GM19372 (cell line): ENCODE measurements around the gene TNIK.
A peak's percentile ranks its signal among the peaks of the same experiment; 100 is the strongest.
"Not testable (repeated sequence)": the region's sequence is repeated elsewhere in the genome, so short reads cannot be mapped to it uniquely, and the experiment has no call there.

Source experiments
- ATAC-seq: cut with Tn5 transposase; IDR thresholded peaks from one replicate; pipeline ENCODE4 v1.9.1; 2021; ENCODE audit warnings: mild to moderate bottlenecking, low read depth, moderate library complexity; ENCODE audit not compliant: unreplicated experiment

Gene TNIK

DNA sequence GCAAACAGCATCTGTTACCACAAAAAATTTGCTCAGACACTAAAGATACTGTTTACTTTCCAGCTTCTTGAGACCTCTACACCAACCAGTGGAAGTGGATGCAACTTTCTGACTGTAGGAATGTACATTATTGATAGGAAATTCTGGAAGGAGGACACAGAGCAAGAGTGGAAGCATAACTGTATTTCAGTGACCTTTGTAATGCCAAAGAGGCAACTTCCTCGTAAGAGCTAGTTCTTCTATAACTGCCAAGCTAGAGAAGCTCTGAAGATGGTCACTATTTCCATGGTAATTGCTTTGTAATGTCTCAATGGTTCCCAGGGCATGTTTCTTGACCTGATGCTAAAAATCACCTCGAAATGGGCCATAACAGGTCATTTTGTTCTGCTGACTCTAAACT lies 337.3 kb downstream of the TNIK start:
- ATAC-seq: no peak

DNA sequence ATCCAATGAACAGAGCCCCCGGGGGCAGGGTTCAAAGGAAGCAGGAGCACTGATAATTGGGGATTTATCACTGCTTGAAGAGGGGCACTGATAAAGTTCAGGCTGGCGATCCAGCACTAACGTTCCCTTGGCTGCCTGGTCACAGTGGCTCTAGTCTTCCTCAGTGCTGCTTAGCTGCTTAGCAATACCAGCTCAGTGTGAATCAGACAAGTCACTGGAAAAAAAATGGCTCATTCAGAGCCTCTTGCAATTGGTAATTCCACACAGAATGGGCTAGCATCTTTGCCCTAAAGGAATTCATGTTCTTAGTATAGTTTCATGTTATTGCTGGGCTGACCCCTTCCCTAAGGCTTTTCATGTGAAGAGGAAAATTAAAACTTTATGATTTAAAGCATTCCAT lies 338.0 kb downstream of the TNIK start:
- no peak for ATAC-seq

DNA sequence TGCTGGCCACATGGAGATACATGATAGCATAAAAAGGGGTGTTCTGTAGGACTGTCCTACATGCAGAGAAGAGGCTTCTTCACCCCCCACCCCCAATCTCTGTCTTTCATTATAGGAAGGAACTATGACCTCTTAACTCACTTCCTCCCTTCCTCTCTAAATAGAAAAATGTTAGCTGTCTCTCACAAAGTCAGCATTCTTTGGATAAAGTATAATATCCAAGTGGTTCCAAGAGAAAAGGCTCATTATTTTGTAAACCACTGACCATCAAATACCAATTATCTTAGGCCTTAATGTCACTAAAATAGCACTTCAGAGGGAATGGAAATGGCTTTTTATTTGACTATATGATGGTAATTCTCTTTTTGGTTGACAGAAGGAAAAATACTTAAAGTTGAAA lies 338.4 kb downstream of the TNIK start:
- no peak for ATAC-seq

DNA sequence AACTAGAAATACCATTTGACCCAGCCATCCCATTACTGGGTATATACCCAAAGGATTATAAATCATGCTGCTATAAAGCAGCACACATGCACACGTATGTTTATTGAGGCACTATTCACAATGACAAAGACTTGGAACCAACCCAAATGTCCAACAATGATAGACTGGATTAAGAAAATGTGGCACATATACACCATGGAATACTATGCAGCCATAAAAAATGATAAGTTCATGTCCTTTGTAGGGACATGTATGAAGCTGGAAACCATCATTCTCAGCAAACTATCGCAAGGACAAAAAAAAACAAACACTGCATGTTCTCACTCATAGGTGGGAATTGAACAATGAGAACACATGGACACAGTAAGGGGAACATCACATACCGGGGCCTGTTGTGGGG lies 340.8 kb downstream of the TNIK start:
- not testable (repeated sequence) for ATAC-seq

DNA sequence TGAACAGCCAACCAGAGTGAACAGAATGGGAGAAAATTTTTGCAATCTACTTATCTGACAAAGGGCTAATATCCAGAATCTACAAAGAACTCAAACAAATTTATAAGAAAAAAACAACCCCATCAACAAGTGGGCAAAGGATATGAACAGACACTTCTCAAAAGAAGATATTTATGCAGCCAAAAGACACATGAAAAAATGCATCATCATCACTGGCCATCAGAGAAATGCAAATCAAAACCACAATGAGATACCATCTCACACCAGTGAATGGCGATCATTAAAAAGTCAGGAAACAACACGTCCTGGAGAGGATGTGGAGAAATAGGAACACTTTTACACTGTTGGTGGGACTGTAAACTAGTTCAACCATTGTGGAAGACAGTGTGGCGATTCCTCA lies 341.2 kb downstream of the TNIK start:
- not testable (repeated sequence) for ATAC-seq

DNA sequence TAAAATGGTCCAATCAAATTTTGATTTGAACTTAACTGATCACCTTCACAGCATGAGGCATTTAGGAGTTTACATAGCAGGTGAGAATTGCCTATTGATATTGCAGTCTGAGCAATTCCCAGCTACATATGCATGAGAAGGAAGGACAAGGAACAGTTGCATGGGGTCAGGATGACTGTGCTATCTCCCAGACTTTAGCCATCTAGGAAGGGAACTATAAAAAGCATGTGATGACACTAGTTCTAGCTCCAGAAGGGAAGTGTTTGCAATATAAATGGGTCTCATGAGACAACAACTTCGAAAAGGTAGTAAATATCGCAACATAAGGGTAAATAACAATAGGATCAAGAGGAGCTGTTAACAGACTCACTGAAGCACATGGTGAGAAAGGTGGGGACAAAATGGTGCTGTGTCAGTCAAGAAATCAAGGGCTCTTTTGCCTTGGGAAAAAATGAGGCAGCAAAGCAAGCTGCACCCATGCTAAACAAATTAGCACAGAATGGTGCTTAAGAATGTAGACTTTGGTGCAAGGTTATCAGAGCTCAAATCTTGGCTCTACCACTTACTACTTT lies 343.3 kb downstream of the TNIK start:
- ATAC-seq: no peak

DNA sequence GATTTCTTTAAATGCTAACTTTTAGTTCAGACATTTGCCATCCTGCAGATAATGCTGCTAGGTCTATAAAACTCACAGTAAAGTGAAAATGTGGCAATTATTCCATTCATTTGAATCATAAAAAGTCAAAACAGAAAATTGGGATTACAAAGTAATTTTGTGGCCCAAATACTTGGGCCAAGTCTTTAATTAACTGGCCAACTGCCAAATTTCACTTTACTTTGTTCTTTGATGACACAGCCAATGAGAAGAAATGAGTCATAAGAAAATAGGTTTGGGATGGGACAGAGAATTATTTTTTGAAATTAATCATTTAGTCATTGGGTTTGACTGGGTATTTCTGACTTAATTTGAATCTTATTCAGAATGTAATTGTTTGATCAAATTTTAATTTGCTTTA lies 343.8 kb downstream of the TNIK start:
- ATAC-seq: no peak

DNA sequence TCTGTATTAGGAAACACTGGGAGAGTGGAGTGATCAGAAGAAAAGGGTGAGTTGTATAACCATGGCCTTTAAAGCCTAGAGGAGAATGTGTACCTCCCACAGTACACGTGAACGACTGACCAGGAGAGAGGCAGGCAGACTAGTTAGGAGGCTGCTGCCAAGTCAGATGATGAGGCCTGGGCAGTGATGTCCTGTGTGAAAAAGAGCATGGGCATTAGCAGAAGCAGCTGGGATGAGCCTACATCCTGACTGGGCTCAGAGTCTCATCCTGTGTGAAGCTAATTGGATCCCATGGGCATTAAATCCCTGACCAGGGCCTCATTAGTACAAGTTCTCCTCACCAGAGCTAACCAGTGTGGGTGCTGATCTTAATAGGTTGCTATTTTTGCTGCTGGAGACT lies 344.5 kb downstream of the TNIK start:
- no peak for ATAC-seq

DNA sequence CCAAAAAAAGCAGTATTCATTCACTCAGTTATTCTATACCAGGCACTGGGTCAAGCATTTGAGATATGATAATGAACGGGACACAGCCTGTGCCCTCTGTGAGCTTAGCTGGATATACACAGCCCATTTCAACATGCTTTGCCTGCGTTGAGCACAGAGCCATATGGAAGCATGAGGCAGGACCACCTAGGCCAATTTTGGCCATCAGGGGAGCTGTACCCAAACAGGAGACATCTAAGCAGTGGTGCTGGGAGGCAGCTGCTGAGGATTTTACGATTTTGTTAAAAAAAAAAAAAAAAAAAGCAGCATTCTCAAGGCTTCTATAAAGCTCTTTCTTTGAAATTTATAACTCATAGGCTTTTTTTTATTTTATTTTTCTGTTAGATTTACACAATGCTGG lies 346.5 kb downstream of the TNIK start:
- no peak for ATAC-seq

DNA sequence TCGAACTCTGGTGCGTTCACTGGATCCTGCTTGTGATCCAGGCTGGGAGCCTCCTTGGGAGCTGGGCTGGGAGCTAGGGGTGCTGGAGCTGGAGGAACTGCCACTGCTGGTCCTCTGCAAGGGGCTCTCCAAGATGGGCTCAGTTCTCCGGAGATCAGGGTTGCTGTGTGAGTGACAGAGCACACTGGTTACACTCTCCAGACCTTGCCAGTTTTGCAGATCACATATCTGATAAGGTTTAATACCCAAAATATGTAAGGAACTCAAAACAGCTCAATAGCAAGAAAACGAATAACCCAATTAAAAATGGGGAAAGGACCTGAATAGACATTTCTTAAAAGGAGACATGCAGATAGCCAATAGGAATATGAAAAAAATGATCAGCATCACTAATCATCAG lies 349.5 kb downstream of the TNIK start:
- ATAC-seq: no peak

DNA sequence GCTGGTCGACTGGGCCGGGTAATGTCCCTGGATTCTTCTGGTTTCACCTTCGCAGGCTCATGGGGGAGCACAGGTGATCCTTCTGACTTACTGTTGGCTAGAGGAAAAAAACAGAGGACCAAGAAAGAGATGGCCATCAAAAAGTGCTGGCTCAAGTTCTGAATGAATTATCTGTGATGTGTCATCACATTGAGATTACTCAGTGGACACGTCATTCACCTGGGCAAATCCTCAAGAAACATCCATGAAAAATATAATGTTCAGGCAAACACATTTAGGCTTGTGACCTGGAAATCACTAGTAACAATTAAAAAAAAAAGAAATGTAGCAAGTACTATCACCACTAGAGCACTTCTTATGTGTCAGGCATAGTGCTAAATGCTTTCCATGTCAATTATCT lies 352.1 kb downstream of the TNIK start:
- no peak for ATAC-seq

DNA sequence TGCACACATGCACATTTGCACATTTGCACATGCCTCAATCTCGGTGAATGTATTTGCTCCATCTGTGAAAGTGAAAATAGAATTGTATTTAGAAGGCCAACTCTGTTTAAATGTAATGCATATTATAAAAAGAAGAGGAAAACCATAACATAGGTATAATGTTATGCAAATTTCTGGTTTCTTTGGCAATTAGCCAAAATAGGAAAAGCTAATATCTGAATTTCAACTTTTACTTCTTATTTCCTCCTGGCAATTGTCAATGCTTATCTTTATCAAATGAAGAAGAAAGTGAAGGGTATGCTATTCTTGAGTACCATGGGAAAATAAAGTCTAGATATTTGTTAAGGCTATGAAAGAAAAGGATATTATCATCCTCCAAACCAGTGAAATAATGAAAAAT lies 357.0 kb downstream of the TNIK start:
- ATAC-seq: no peak

DNA sequence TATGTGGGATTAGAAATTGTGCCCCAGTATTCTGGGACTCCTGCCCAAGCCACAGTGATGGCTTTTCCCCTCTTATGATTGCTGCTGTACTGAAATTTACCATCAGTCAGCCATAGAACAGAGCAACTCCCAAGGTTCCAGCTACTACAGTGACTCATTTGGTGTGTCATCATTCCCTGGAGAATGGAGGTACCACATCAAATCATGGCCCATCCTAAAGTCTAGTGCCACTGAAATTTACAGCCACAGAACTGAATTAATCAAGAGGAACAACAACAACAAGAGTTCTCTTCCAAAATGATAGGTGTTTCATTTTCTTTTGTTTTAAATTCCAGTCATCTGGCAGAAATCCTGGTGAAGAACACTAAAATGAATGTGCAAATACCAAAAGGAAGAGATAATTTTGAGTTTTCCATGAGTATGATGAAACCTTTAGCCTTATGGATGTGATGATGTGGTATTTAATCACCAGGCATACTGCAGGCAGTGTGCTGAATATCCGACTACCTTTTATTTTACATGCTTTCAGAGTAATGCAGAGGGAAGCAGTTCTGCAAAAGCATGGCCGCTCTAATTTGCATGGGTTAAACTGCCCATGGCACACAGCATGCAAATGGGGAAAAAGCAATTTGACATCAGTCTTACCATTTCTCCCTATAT lies 358.1 kb downstream of the TNIK start:
- ATAC-seq: no peak

DNA sequence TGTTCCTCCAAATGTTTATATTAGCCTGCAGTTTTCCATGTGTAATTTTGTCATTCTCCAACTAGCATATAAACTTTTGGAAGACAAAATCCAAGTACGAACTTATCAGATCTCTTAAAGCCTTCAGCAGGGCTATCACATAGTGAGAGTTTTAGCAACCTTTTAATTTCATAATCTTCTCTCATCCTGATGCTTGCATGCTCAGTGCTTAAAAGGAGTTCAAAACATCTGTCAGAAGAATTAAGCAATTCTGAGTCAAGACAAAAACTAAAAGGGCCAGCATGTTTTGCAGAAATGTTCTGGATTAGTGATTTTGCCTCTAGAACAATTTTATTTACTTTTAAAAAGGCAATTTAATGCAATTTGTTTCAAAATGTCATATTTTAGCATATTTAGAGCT lies 360.3 kb downstream of the TNIK start:
- no peak for ATAC-seq

DNA sequence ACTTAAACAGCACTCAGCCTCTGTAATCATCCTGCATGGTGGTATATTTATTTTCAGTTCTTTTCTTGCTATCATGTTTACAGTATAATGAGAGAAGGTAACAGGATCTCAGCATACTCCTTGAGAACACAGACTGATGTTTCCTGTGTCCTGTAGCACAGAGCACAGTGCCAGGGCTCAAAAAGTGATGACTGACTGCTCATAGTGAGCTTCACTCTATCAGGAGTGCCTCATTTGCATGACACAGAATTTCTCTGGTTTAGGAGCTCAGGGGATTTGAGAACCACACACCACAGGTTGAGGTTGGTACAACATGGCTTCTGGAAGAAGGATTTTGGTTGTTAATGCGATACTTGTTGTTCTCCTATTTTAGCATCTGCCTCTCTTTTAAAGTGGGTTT lies 365.1 kb downstream of the TNIK start:
- peak; percentile 74 for ATAC-seq

DNA sequence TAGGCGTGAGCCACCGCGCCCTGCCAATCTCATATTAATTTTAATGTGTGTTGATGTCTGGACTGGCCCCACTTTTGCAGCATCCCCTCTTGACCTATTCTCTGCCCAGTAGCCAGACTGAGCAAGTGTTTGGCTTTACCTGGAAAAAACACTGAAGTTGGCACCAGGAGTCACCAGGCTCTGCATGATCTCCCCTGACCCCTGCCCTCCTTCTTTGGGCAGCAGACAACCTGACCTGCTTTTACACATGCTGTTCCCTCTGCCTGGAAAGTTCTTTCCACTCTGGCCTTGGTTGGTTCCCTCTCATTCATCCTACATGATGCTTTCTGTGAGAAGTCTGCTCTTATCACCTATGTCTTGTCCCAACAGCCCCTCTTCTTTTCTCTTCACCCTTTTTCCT lies 365.8 kb downstream of the TNIK start:
- no peak for ATAC-seq

DNA sequence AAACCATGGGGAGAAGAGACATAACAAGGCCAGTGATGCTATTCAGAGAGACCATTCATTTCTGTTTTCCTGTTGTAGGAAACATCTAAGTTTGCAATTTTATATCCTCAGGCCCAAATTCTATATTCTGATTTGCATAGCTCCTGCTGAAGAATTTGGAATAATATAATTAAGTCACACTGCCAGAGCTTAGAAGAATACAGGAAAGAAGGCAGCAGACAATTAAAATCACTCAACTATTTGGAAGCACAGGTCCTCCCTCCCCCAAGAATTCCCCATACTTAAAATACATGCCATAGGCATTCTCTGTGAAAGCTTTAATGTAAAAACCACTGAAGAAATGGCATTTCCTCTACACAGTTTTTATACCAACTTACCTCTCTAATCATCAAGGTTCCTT lies 366.7 kb downstream of the TNIK start:
- ATAC-seq: no peak

DNA sequence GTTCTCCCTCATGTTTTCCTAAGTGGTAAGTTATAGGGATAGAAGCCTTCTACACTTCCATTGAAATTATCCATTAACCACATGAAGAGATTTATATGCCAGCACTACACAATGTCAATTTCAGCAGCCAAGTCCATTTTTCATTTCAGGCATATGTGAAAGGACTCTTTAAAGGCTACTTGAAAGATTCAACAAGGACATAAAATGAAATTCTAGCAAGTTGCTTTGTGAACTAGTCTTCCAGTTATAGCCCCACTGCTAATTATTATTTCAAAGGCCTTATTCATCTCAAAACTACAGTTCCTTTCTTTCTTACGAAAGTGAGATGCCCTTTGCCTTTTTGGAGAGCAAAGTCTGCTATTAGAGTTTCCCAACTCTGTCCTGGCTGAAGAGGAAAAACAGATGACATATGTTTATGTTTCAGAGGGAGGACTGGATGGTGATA lies 367.7 kb downstream of the TNIK start:
- no peak for ATAC-seq

DNA sequence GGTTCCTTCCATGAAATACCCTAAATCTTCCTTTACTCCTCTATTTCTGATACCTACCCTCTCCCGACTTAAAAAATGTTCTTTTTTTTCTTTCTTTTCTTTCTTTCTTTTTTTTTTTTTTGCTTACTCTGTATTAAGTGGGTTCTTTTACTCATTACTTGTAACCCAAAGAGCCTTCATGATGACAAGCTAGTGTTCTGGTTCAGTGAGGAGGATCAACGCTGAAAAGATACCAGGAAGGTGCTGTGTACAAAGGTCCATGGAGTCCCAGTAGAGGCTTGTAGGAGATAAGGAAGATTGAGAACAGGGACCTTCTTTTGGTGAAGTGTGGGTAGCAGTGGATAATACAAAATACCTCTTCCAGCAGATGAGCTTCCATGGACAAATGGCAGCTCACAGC lies 369.9 kb downstream of the TNIK start:
- ATAC-seq: no peak

DNA sequence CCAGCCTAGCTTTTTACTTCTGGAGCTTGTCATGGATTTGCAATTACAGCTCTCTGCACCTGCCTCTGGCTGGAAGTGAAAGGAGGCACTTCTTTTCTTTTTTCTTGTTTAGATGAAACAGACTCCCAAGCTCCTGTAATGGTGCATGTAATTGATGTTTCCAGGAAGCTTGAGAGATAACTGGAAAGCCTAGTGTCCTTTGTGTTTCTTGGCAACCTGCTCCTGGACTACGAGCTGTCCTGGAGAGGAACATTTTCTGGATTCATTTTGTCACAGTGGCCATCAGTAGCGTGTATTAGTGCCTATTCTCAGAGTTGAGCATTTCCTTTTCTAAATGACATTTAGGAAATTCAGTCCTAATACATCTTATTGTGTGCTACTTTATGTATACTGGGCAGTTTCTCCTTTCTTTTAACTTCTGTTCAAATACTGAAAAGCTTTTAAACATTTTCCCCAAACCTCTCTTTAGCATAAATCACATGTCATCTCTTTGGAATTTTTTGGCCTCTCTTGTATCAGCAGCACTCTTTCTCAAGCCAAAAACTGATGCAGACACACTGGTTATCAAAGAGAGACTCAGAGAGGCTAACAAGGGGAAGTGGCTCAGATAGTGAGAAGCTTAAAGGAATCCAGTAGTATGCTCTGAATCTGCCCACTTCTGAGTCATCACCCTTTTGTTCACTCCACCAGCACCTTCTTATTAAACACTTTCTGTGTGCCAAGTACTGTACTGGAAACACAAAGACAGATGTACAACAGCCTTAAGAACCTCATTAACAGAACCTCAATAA lies 371.0 kb downstream of the TNIK start:
- ATAC-seq: no peak

DNA sequence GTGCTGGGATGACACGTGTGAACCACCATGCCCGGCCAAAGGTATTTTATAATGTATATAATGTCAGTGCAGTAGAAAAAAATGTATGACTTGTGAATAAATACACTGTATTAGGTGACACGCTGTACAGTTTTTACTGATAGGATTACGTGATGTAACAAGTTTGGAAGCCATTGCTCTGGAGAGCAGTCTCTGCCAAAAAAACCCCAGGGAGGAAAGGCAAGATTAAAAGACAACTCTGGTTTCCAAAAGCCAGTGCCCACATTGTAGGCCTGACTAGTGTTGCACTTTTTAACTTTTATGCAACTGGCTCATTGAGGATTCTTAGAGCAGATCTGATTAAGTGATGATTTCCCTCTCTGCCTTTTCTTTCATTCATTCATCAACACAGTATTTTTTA lies 371.7 kb downstream of the TNIK start:
- ATAC-seq: no peak

DNA sequence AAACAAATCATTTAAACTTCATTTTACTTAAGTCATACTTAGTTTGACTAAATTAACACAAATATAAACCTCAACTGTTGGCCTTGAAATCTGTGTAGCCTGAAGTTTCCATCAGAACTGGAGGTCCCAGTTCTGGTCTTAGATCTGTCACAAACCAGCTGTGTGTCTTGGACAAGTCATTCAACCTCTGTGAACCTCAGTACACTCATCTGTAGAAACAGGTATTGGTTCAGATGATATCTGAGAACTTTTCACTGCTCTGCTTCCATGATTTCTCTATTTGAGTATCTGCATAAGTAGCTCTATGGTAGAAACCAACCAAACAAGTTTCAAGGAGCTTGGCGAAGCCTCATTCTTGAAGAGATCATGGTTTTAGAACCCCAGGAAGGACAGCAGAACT lies 373.3 kb downstream of the TNIK start:
- ATAC-seq: no peak
